ENCODE data around the gene AMBP.

Gene AMBP

DNA sequence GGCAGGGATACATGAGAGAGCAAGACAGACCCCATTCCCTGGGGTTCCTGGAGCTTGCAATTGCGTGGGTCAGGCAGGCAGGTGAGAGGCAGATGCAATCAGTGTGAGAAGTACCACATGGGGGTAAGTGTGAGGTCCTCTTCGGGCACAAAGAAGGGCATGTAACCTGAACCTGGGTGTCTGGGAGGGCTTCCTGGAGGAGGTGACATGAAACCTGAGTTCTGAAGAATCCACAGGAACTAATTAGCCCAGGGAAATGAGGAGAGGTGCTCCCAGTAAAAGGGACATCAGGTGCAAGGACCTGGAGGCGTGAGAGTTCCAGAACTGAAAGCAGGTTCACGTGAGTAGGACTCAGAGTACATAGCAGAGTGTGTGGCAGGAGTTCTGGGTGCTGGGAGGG, 2.5 kb downstream of the AMBP start:
- no peak for DNase-seq (ENCODE audit: low read depth in 2 of 3, low spot score in 1 of 3)

DNA sequence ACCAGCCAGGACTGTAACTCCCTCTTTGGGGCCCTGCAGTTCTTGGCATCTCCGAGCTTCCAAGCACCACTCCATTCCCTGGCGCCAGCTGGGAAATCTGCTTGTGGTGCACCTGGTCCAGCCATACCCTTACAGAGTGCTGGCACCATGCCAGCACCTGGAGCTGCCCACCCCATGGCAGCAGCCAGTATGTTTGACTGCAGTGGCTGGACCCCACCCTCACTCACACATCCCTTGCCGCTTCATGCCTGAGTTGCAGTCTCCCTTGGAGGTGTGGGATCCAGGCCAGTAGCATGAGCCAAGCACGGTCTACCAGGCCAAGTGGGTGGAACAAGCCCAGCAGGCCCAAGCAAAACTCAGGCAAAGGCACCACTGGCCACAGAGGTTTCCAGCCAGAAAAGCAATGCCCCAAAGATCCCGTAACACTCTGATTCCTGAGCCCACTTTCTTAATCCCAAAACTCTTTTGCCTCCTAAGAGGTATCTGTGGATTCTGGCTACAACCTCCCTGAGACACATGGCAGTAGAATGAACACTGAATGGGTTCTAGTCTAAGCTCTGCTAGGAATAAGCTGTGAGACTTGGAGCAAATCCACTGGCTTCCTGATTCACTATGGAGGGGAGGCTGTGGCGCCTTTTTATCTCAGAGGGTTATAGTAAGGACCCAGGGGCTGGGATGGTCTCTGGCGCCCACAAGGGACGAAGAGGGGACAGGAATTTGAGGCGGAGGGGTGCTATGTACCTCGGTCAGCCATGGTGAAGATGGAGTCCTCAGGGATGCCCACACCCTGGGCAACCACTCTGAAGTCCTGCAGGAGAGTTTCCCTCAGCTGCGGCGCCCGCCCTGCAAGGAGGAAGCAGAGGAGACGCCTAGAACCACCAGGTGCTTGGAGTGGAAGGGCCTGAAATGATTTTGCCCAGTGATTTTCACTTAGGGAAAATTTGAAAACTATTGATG, 5.6 kb downstream of the AMBP start:
- no peak for DNase-seq (ENCODE audit: low read depth in 2 of 3, low spot score in 1 of 3)

DNA sequence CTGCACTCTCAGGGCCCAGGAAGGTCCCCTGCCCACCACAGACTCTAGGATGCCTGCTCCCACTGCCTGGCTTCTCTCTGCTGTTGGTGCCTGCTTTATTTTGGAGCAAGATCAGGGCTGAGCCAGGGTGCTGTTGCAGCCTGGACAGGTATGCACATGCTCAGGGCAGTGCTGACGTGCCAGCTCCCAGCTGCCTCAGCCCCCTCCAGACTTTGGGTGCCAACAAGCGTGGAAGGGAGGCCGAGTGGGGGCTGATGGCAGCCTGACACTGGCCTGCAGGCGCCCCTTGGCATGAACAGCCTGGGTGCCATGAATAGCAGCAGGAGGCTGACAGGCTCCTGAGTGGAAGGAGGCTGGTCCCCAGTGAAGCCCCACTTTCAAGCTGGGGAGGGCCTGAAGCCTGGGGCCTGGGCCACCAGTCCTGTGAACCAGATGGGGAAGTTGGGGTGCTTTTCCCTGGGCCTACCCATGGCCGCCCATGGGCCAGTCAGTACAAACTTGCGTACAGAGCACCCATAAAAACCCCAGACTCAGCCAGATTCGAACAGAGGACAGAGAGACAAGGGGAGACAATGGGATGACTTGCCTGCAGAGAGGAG, 6.8 kb downstream of the AMBP start:
- no peak for DNase-seq (ENCODE audit: low read depth in 2 of 3, low spot score in 1 of 3)

DNA sequence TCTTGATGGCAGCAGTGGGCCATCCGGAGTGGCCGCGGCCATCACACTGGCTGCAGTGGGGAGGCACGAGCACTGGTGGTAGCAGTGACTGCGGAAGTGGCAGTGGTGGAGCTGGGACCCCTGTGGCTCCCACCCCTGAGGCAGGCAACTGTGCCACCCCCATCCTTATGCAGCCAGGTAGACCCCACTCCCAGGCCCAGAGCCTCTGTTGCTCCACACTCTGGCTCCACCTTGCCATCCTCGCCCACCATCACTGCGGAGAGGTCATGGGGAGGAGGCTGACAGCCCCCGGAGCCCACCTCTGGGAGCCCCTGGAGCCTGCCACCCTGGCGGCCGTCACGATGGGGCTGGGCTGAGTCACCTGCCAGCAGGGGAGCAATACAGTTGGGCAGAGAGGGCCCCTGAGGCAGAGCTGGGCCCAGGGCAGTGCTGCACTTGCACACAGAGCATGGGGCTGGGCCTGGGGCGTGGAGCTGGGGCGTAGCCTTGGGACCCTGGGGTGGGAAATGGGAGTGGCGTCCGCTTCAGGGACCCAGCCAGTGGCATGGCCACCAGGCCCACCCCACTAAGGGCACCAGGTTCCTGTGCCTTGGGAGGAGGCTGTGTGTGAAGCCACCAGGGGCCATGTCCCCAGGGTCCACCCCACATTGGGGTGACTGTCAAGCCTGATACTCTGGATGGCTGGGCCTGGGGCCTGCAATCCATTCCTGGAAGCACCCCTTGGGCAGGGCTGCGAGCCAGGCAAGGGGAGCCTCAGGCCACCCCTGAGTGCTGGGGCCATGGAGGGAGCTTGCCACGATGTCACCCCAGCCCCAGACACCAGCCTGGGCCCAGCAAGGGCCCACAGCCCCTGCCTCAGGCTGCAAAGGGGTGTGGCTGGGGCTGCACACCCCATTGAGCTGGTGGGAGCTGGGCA, 7.7 kb downstream of the AMBP start:
- no peak for DNase-seq (ENCODE audit: low read depth in 2 of 3, low spot score in 1 of 3)

DNA sequence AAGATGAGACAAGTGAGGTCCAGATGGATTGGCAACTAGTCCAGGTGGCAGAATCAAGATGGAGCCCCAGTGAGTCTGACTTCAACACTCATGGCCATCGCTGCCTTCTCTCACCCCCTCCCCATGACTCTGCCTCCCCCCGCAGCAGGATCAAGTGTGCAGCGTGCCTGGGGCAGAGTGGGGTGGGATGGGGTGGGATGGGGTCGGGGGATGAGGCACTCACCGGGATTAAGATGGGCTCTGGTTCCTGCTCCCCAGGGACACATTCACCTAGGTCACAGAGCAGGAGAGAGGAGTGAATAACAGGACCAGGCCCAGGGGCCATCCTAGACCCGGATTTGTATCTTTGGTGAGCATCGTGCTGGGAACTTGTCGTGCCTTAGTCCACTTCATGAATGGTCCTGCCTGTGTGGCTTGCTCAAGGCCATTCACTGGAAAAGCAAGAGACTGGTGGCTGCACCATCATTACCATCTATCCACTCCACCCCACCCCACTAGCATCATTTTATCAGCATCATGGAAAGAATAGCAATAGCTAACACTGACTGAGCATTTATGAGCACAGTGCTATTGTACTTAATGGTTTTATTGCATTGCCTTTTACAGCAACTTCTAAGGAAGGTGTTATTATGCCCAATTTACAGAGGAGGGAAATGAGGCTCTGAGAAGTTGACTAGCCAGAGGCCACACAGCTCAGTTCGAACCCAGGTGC, 8.5 kb downstream of the AMBP start:
- no peak for DNase-seq (ENCODE audit: low read depth in 2 of 3, low spot score in 1 of 3)

DNA sequence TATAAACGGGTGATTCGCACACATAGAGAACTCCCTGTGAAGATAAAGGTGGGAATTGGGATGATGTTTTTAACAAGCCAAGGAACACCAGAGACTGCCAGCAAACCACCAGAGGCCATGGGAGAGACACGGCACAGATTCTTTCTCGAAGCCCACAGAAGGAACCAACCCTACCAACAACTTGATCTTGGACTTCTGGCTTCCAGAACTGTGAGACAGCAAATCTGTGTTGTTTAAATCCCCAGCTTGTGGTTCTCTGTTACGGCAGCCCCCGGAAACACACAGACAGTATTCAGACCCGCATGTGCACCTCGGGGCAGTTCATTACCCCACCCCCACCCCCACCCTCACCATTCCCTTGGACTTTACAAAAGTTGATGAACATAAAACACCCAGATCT, 12.8 kb downstream of the AMBP start:
- no peak for DNase-seq (ENCODE audit: low read depth in 2 of 3, low spot score in 1 of 3)

DNA sequence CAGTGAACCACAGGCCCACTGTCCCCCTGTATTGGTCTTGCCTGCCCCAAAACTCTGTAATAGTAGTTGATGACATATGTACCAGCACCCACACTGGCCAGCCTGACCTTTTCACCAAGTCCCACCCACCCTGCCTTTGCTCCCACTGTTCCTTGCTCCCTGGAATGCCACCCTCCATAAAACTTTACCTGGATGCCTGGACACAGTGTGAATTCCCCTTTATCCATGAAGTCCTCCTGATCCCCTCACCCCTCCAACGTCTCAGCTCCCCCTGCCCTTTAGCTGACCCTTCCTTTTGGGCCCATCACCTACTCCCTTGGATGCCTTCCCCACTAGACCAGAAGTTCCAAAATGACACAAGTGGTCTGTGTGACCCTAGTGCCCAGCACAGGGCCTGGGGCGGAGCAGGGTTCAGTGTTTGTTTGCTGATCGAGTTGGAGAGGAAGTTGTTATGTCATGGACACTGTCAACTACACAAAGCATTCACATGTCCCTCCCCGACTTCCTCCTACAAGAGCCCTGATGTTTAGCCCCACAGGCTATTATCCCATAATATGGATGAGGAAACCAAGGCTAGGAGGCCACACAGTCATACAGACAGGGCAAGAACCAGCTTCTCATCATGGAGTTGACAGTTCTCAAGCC, 16.1 kb downstream of the AMBP start:
- no peak for DNase-seq (ENCODE audit: low read depth in 2 of 3, low spot score in 1 of 3)

DNA sequence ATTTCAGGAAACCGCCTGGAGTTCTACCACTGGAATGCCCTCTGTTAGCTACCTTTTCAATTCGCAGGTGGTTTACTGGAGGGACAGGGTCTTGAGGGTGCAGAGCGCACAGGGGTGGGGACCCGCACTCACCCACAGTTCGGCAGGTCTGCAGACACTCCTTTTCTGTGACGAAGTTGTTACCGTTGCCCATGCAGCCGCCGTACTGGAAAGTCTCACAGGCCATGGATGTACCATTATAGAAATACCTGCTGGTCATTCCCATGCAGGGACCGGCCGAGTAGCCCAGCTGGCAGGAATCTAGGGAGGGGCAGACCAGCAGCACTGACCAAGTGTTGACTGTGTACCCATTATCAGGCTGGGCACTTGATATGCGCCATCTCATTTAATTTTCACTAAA, 16.8 kb downstream of the AMBP start:
- DNase-seq (ENCODE audit: low read depth in 2 of 3, low spot score in 1 of 3): no peak

DNA sequence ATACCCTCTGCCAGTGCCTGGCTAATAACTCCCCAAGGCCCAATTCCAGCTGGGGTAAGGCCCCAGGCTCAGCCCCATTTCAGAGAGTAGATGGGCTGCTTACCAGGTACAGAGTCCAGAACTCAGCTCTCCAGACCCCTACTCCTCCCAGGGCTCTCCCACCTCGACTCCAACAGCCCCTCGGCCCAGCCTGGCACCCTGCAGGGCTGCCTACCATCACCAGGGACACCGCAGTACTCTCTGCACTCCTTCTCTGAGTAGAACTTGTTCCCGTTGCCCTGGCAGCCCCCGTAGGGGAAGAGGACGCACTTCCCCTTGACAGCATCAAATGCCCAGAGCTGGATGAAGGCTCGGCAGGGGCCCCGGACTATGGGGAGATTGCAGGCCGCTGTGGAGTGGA, 17.4 kb downstream of the AMBP start:
- no peak for DNase-seq (ENCODE audit: low read depth in 2 of 3, low spot score in 1 of 3)

DNA sequence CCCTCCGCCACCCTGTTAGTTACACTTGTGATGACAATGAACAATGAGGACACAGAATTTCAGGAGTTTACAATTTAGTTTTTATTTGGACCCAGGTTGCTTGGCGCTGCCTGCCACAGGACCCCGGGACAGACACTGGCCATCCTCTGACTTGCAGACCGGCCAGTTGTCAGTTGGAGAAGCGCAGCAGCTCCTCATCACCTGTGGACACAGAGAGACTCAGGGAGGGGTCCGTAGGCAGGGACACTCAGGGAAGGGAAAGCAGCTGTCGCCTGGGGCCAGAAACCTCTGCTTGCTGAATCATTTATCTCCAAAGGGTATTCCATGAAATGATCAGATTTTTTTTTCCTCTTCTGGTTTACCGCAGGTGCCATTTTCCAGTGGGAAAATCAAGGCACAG, 18.0 kb downstream of the AMBP start:
- no peak for DNase-seq (ENCODE audit: low read depth in 2 of 3, low spot score in 1 of 3)

DNA sequence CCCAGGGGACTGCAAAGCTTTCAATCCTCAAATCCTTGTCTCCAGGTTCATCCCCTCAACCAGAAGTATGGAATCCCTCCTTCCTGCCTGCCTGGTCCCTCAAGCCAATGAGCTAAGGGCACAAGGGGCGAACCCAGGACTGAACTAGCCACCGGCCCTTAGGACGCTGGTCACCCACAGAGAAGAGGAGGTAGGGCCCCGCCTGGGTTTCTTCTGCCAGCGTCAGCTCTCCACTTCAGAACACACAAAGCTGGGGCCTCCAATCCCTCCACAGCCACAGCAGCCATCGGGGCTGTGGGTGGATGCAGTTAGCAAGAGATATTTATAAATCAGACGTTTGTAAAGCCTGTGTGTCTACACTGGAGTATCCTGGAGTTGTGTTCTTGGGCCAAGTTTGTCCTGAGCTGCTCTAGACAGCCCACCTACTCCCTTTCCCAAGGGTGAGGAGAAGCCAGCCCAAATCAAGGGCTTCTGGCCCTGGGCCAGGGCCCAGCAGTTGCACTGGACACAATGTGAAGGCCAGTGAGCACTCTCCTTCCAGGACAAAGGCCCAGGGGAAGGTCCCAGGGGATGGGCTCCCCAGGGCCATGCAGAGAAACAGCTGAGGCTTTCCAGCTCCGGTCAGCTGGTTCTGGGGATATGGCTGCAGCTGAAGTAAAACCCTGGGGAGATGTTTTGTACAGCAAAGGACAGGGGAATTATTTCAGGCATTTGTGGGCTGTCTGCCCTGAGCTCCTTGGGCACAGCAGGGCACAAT, 18.9 kb downstream of the AMBP start:
- DNase-seq (ENCODE audit: low read depth in 2 of 3, low spot score in 1 of 3): no peak

DNA sequence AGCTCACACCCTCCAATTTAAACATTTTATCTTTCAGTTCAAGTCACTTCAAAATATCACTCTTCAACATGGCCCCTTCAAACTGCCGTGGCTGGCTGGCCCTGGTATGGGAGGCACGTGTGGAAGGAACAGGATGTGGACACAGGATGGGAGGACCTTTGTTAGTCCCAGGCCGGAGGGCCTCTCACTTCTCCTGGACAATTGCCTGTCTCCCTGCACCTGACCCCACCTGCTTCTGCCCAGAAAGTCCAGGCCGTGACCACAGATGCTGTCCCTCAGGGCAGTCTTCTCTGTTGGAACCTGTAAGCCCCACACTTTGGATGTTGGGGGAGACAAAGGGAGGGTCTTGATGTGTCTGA, 19.4 kb downstream of the AMBP start:
- no peak for DNase-seq (ENCODE audit: low read depth in 2 of 3, low spot score in 1 of 3)

DNA sequence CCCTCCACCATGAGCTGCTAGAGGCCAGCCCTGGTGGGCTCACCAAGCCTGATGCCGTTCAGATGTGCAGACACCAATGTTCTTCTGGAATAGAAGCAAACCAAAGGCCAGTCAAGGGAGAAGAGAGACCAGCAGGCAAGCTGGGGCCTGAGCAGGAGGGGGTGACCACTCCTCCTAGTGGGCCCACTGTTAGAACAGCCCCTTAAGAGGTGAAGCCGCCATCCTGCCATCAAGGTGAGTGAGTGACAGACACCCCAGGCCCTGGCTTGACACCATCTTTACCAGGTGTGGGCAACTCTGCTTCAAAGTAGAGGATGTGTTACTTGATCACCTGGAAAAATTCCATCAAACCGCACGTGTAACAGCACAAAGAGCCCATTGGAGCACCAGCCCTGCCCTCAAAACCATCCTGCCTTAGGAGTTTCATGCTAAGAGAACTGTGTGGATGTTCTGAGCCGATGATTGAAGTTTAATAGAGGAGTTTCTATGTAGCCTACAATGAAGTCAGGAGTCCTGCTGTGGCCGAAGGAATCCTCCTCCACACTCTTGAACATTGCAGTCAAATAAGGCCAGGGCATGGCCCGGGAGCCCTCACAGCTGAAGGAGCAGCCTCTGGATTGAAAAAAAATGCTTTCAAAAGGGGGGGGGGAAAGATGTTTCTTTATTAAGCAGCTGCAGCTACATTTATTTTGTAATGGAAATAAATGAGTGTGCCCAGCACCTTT, 20.8 kb downstream of the AMBP start:
- no peak for DNase-seq (ENCODE audit: low read depth in 2 of 3, low spot score in 1 of 3)

DNA sequence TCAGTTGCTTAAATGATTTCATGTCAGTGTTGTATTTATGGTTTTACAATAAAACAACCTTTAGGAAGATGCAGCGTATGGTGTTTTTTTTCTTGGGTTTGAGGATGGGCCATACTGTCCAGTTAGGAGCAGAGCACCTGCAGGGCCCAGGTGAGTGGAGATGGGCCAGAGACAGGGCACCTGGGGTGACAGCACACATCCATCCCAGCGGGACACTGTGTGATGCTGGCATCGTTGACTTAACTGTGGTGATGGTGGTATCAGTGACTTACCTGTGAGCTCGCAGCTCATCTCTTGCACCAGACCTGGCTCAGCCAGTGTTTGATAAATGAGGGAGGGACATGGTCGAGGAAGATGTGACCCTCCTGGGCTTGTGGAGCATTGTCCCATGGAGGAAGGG, 21.6 kb downstream of the AMBP start:
- no peak for DNase-seq (ENCODE audit: low read depth in 2 of 3, low spot score in 1 of 3)

DNA sequence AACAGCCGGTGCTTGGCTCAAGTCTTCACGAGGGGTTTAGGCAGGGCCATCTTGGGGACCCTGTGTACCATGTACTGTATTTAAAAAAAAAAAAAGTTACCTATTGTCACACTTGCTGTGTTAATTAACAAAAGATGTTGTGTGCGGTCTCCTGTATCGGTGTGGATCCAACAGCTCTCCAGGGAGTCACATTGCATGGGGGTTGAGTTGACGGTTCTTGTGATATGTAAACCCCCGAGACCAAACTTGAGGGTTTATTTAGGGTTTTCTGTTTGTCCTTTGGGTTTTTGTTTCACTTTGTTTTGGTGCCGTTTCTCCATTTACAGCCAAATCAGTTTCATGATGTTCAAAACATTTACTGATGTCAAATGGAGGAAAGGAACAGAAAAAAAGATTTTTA, 22.2 kb downstream of the AMBP start:
- no peak for DNase-seq (ENCODE audit: low read depth in 2 of 3, low spot score in 1 of 3)

DNA sequence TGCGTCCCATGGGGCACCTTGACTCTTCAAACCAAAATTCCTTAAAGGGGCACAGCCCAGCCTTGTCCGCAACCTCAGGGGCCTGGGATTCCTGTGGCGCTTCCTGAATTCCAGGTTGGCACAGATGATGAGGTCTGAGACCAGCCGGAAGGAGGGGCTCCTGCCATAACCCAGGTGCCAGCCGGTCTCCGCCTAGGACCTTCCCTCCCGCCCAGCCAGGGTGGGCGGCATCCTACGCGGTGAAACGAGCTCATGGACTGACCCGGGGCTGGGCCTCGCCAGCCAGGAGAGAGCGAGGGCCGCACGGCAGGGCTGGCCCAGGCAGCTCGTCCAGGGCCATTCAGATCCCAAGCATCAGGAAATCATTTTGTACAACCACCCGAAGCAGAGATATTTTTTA, 23.0 kb downstream of the AMBP start:
- no peak for DNase-seq (ENCODE audit: low read depth in 2 of 3, low spot score in 1 of 3)

DNA sequence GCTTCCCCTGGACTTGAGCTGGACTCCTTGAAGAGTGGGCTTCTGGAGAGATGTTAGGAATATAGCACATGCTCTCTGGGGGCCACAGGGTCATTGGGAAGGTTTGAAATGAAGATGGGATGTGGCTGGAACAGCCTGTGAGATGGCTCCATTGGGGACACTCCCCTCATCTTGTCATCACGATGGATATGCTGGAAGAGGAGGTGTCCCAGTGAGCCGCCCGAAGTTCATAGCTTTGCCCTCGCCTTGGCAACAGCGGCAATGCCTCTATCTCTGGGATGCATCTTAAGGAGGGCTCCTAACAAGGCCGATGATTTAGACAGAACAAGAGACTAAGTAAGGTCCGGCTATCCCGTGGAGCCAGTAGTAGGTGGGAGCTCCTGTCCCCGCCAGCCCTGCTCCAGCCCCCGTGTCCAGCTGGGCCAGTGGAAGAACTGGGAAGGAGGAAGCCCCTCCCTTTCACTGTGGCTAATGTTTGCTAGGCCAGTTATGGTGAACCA, 23.9 kb downstream of the AMBP start:
- no peak for DNase-seq (ENCODE audit: low read depth in 2 of 3, low spot score in 1 of 3)

DNA sequence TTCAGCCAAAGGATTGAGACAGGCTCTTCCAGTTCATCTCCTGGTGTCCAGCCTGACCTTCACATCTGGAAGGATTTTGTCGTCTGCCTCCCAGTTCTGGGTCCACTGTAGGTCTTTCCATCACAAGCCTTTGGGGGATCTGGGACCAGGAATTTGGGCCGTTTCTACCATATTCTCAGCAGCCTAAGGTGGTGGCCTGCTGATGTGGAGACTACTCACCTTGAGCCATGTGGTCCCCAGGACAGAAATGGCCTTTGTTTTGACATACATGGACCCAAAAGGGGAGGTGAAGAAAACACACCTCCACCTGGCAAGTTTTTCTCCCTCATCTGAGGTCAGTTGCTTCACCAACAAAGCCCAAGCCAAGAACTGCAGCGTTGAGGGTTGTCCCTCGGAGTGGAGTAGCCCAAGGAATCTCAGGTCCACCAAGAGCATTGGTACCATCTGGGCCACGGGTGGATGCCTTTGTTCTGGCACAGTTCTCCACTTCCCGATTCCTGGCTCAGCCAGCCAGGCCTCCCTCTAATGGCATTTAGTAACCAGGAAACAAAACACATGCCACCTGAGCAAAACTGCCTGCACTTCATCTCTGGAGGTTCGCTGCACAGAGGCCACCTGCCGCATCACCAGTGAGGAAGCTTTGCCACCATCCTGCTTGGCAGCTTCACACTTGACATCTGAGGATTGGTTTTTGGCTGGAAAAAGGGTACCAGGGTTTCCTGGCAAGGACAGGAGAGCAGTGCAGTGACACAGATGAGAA, 24.7 kb downstream of the AMBP start:
- no peak for DNase-seq (ENCODE audit: low read depth in 2 of 3, low spot score in 1 of 3)

All from stimulated activated CD4-positive, alpha-beta T cell treated with anti-CD3 and anti-CD28 coated beads, Interleukin-12 subunit alpha, Interleukin-12 subunit beta, amount 100 ng/mL, for 48 hours (primary cell).